Uterus (tissue), 2 donors: ENCODE measurements around the gene HAND1.

Experiments used
- POLR2A ChIP-seq, 2 donors: fragments of 450-650 bp; IDR thresholded peaks; one replicate each; pipeline ENCODE4 v1.6.1; 2016; ENCODE audit warnings: antibody characterized with exemption in 2 of 2, mild to moderate bottlenecking in 1 of 2, moderate library complexity in 1 of 2
- TF ChIP-seq, protein P1 (sequence below), 4 experiments: fragments of 200-600 bp in 2 of 4; fragments of 450-650 bp in 2 of 4; sonication (generic) in 2 of 4; IDR thresholded peaks; one replicate each; pipeline ENCODE4 v1.5.1; 2016 to 2019; ENCODE audit warnings: antibody characterized with exemption in 4 of 4, mild to moderate bottlenecking in 2 of 4, moderate library complexity in 1 of 4

DNA sequence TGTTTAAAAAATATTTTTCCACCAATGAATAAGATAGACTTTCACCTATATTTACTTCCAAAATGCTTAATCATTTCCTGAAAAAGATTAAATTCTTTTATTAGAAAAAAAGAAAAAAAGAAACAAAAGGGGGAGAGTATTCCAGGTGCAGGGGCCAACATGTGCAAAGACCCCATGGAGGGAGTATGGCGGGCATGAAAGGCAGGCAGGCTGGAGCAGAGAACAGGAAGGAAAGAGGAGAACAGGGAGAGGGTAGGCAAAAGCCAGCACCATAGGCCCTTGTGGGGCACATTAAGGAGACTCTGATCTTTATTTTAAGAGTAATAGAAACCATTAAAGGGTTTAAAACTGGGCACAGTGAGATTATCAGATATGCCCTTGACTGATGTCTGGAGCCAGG, 48.7 kb downstream of the HAND1 start:
- TF ChIP-seq, protein P1, sequence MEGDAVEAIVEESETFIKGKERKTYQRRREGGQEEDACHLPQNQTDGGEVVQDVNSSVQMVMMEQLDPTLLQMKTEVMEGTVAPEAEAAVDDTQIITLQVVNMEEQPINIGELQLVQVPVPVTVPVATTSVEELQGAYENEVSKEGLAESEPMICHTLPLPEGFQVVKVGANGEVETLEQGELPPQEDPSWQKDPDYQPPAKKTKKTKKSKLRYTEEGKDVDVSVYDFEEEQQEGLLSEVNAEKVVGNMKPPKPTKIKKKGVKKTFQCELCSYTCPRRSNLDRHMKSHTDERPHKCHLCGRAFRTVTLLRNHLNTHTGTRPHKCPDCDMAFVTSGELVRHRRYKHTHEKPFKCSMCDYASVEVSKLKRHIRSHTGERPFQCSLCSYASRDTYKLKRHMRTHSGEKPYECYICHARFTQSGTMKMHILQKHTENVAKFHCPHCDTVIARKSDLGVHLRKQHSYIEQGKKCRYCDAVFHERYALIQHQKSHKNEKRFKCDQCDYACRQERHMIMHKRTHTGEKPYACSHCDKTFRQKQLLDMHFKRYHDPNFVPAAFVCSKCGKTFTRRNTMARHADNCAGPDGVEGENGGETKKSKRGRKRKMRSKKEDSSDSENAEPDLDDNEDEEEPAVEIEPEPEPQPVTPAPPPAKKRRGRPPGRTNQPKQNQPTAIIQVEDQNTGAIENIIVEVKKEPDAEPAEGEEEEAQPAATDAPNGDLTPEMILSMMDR (IDR thresholded peaks at IDR 0.05), result no peak
- TF ChIP-seq POLR2A (IDR thresholded peaks at IDR 0.05), result no peak
